Fibroblast of skin of left biceps (primary cell): Measurements from ENCODE around the gene NBPF9.
"Not testable (repeated sequence)": the region's sequence is repeated elsewhere in the genome, so short reads cannot be mapped to it uniquely, and the experiment has no call there.

Experiments
- DNase-seq, 2 experiments: peaks; one replicate each; pipeline ENCODE4 v3.0.0-alpha.2; 2013; ENCODE audit warnings: low read depth in 2 of 2

The NBPF9 gene

DNA sequence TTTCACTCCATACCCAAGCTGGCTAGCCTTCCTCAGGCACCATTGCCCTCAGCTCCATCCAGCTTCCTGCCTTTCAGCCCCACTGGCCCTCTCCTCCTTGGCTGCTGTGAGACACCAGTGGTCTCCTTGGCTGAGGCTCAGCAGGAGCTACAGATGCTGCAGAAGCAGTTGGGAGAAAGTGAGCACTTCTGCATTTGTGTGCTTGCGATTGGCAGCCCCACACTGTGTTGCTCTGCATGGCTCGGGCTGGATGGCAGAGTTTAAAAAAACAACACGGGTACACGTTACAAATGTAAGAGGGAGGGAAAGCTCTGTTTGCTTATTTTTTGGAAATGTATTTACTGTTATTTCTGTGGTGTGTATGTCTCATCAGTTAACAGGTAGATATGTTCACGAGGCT lies 90.8 kb downstream of the NBPF9 start:
- not testable (repeated sequence) for DNase-seq

DNA sequence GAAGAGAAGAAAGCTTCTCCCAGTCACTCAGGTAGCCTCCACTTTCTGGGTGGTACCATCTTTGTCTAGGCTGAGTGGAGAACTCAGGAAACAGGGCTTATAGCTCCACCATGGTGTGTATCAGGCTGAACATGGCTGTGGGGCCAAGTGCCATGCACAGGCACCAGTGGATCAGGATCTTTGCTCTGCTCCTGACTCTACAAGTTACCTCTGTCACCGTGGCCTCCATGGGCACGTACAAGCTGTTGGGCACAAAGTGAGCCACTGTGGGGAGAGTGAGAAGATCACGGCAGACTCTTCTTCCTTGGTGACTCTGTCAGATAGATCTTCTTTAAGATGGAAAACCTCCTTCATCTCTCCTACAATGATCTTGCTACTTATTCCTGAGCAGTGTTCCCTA lies 93.6 kb downstream of the NBPF9 start:
- DNase-seq, result not testable (repeated sequence)

GRCh38 chr1:149008769-149009168 lies 94.6 kb downstream of the NBPF9 start:
- DNase-seq, result not testable (repeated sequence)

- not testable (repeated sequence) for DNase-seq
Measured at GRCh38 chr1:149008326-149008725, 95.0 kb downstream of the NBPF9 start.
